K562 (cell line): ENCODE data around the gene KLK11. TPM values are rescaled to one million over a fixed set of nuclear protein-coding genes. Genes with fewer than 3 reads are reported as not detected.
A peak's percentile ranks its signal among the peaks of the same experiment; 100 is the strongest.

ENCODE experiments used
- BMI1 ChIP-seq: fragments of 150-350 bp; IDR thresholded peaks from 2 replicates; pipeline ENCODE4 v1.6.1; 2014; ENCODE audit warnings: low read length
- C11orf30 ChIP-seq: fragments of 450-650 bp; IDR thresholded peaks from 2 replicates; pipeline ENCODE4 v1.6.1; 2016; ENCODE audit warnings: low read depth, mild to moderate bottlenecking
- CBFA2T2 ChIP-seq: fragments of 450-650 bp; conservative IDR thresholded peaks from 2 replicates; pipeline ENCODE4 v1.6.1; 2017; ENCODE audit warnings: mild to moderate bottlenecking
- GTF2F1 ChIP-seq: IDR thresholded peaks from 2 replicates; pipeline ENCODE4 v1.6.1; 2011; ENCODE audit warnings: low read depth, low read length, improper control_type of control experiment
- HLTF ChIP-seq: fragments of 450-650 bp; IDR thresholded peaks from 2 replicates; pipeline ENCODE4 v1.6.1; 2016
- IFI16 ChIP-seq: fragments of 250-450 bp; sonication (Bioruptor Pico); IDR thresholded peaks from 2 replicates; pipeline ENCODE4 v2.1.2; 2022; ENCODE audit warnings: mild to moderate bottlenecking, inconsistent platforms
- MCM2 ChIP-seq: fragments of 450-650 bp; IDR thresholded peaks from 2 replicates; pipeline ENCODE4 v1.6.1; 2017; ENCODE audit warnings: low read depth, mild to moderate bottlenecking
- MEIS2 ChIP-seq: fragments of 450-650 bp; IDR thresholded peaks from 2 replicates; pipeline ENCODE4 v1.6.1; 2014; ENCODE audit warnings: mild to moderate bottlenecking; ENCODE audit not compliant: partially characterized antibody
- PCBP2 ChIP-seq: fragments of 200-400 bp; formaldehyde crosslinking; IDR thresholded peaks from 2 replicates; pipeline ENCODE4 v1.6.1; 2018; ENCODE audit warnings: low read length, low read depth, mild to moderate bottlenecking, moderate library complexity; ENCODE audit not compliant: poor library complexity, severe bottlenecking
- SMAD2 ChIP-seq: fragments of 150-350 bp; IDR thresholded peaks from 2 replicates; pipeline ENCODE4 v1.6.1; 2014; ENCODE audit warnings: low read depth, mild to moderate bottlenecking, low read length
- SMARCC2 ChIP-seq: fragments of 450-650 bp; IDR thresholded peaks from 2 replicates; pipeline ENCODE4 v1.6.1; 2017; ENCODE audit warnings: antibody characterized with exemption, moderate library complexity, mild to moderate bottlenecking, low read depth
- ZC3H11A ChIP-seq: IDR thresholded peaks from 2 replicates; pipeline ENCODE4 v1.6.1; 2012; ENCODE audit warnings: low read depth, low read length, improper control_type of control experiment
- ZKSCAN8 ChIP-seq: fragments of 200-800 bp; sonication (Bioruptor generic); IDR thresholded peaks from 2 replicates; pipeline ENCODE4 v1.6.1; 2016; ENCODE audit warnings: missing genetic modification characterization, missing compliant biosample characterization
- ZNF184 ChIP-seq: sonication (generic); formaldehyde crosslinking; IDR thresholded peaks from 2 replicates; pipeline ENCODE4 v1.5.0; 2020; ENCODE audit warnings: missing genetic modification reagents
- ZNF253 ChIP-seq: fragments of 250-450 bp; sonication (Bioruptor Pico); conservative IDR thresholded peaks from 2 replicates; pipeline ENCODE4 v1.6.1; 2021; ENCODE audit warnings: mild to moderate bottlenecking
- ZNF561 ChIP-seq: fragments of 450-650 bp; formaldehyde crosslinking; conservative IDR thresholded peaks from 2 replicates; pipeline ENCODE4 v1.4.0; 2020; ENCODE audit warnings: mild to moderate bottlenecking, moderate library complexity
- ZNF583 ChIP-seq: fragments of 250-450 bp; sonication (Bioruptor Pico); IDR thresholded peaks from 2 replicates; pipeline ENCODE4 v1.4.0; 2020
- polyA plus RNA-seq, 8 experiments: library from polyadenylated mRNA; depleted of rRNA in 4 of 8; stranded (reverse) in 5 of 8; unstranded in 3 of 8; fragments of >200 nt; fragmentation: Nextera tagmentation in 2 of 8; fragmentation: Illumina TruSeq in 1 of 8; extraction: Ambion mirVana in 2 of 8; extraction: Trizol in 1 of 8; gene quantifications; 2 replicates each; pipeline versions ENCODE4 v1.2.1 to v1.2.3, GENCODE V29; 2011 to 2014; ENCODE audit warnings: inconsistent platforms in 1 of 8, missing spikeins in 1 of 8
- total RNA-seq, 7 experiments: library from RNA; depleted of rRNA in 6 of 7; stranded (reverse); fragments of >200 nt in 6 of 7; fragmentation: Illumina TruSeq in 2 of 7; extraction: Trizol in 2 of 7; gene quantifications; 2 replicates each; pipeline versions ENCODE4 v1.2.1 to v1.2.3, GENCODE V29; 2011 to 2021; ENCODE audit warnings: low replicate concordance in 1 of 7
- TF ChIP-seq, protein P1 (sequence below): fragments of 450-650 bp; formaldehyde crosslinking; IDR thresholded peaks from 2 replicates; pipeline ENCODE4 v1.4.0; 2020; ENCODE audit warnings: mild to moderate bottlenecking, moderate library complexity
- TF ChIP-seq, protein P2 (sequence below), 3 experiments: fragments of 200-800 bp in 1 of 3; fragments of 250-450 bp in 1 of 3; fragments of 450-650 bp in 1 of 3; sonication (Bioruptor Pico) in 1 of 3; sonication (Bioruptor generic) in 1 of 3; formaldehyde crosslinking in 1 of 3; IDR thresholded peaks; 2 replicates each; pipeline versions ENCODE4 v1.6.1 to v1.8.0; 2016 to 2022; ENCODE audit warnings: mild to moderate bottlenecking in 2 of 3, missing genetic modification characterization in 2 of 3, missing compliant biosample characterization in 1 of 3, moderate library complexity in 1 of 3
- TF ChIP-seq, protein P3 (sequence below): fragments of 450-650 bp; IDR thresholded peaks from 2 replicates; pipeline ENCODE4 v1.6.1; 2016; ENCODE audit warnings: low read depth, mild to moderate bottlenecking, moderate library complexity
- TF ChIP-seq, protein P4 (sequence below): sonication (generic); formaldehyde crosslinking; IDR thresholded peaks from 2 replicates; pipeline ENCODE4 v1.9.0; 2022; ENCODE audit warnings: mild to moderate bottlenecking, missing genetic modification reagents
- TF ChIP-seq, protein P5 (sequence below): fragments of 150-350 bp; conservative IDR thresholded peaks from 2 replicates; pipeline ENCODE4 v1.6.1; 2014; ENCODE audit warnings: low read length

KLK11 gene
- total and polyA plus RNA-seq, 9 of the 15 experiments (the other 6 are each of a cell fraction or from before 2014, with no cell fraction given) = not detected

DNA sequence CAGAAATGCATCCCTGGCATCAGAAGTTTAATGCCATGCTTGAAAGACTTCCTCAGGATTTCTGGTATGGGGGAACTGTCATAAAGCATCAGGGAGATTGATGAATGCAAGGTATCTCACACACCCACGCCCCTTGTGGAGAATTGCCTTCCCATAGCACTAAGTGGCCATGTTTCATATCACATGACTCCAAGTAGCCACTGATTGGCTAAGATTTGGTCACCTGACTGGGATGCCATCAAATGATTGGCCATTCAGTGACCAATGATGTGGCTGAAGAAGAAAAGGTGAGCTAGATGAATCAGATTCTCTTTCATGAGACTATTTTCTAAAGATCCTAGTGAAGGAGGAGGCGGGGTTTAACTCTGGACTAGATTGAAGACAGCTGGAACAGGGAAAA is 32.3 kb downstream of the KLK11 start (continued):
- TF ChIP-seq, protein P1, sequence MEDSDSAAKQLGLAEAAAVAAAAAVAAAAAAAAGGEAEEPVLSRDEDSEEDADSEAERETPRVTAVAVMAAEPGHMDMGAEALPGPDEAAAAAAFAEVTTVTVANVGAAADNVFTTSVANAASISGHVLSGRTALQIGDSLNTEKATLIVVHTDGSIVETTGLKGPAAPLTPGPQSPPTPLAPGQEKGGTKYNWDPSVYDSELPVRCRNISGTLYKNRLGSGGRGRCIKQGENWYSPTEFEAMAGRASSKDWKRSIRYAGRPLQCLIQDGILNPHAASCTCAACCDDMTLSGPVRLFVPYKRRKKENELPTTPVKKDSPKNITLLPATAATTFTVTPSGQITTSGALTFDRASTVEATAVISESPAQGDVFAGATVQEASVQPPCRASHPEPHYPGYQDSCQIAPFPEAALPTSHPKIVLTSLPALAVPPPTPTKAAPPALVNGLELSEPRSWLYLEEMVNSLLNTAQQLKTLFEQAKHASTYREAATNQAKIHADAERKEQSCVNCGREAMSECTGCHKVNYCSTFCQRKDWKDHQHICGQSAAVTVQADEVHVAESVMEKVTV = no peak
- TF ChIP-seq ZNF561 (CRISPR knock-in tag) (no peak), C11orf30 (peak; percentile 34; the same call in 1 of the 2 replicates), IFI16 (CRISPR knock-in tag) (no peak), CBFA2T2 (peak; percentile 81), ZNF583 (CRISPR knock-in tag) (no peak), ZNF184 (no peak), GTF2F1 (no peak), ZC3H11A (no peak), SMARCC2 (no peak), SMAD2 (no peak), ZNF253 (CRISPR knock-in tag) (no peak), PCBP2 (no peak), MCM2 (no peak), HLTF (no peak), BMI1 (no peak), ZKSCAN8 (CRISPR knock-in tag) (no peak), MEIS2 (peak; percentile 48)
- TF ChIP-seq, protein P2, sequence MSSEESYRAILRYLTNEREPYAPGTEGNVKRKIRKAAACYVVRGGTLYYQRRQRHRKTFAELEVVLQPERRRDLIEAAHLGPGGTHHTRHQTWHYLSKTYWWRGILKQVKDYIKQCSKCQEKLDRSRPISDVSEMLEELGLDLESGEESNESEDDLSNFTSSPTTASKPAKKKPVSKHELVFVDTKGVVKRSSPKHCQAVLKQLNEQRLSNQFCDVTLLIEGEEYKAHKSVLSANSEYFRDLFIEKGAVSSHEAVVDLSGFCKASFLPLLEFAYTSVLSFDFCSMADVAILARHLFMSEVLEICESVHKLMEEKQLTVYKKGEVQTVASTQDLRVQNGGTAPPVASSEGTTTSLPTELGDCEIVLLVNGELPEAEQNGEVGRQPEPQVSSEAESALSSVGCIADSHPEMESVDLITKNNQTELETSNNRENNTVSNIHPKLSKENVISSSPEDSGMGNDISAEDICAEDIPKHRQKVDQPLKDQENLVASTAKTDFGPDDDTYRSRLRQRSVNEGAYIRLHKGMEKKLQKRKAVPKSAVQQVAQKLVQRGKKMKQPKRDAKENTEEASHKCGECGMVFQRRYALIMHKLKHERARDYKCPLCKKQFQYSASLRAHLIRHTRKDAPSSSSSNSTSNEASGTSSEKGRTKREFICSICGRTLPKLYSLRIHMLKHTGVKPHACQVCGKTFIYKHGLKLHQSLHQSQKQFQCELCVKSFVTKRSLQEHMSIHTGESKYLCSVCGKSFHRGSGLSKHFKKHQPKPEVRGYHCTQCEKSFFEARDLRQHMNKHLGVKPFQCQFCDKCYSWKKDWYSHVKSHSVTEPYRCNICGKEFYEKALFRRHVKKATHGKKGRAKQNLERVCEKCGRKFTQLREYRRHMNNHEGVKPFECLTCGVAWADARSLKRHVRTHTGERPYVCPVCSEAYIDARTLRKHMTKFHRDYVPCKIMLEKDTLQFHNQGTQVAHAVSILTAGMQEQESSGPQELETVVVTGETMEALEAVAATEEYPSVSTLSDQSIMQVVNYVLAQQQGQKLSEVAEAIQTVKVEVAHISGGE (CRISPR knock-in tag; IDR thresholded peaks at IDR 0.05) = no peak
- TF ChIP-seq, protein P3, sequence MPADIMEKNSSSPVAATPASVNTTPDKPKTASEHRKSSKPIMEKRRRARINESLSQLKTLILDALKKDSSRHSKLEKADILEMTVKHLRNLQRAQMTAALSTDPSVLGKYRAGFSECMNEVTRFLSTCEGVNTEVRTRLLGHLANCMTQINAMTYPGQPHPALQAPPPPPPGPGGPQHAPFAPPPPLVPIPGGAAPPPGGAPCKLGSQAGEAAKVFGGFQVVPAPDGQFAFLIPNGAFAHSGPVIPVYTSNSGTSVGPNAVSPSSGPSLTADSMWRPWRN = no peak
- TF ChIP-seq, protein P4, sequence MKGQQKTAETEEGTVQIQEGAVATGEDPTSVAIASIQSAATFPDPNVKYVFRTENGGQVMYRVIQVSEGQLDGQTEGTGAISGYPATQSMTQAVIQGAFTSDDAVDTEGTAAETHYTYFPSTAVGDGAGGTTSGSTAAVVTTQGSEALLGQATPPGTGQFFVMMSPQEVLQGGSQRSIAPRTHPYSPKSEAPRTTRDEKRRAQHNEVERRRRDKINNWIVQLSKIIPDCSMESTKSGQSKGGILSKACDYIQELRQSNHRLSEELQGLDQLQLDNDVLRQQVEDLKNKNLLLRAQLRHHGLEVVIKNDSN (CRISPR knock-in tag) = peak; percentile 94
- TF ChIP-seq, protein P5, sequence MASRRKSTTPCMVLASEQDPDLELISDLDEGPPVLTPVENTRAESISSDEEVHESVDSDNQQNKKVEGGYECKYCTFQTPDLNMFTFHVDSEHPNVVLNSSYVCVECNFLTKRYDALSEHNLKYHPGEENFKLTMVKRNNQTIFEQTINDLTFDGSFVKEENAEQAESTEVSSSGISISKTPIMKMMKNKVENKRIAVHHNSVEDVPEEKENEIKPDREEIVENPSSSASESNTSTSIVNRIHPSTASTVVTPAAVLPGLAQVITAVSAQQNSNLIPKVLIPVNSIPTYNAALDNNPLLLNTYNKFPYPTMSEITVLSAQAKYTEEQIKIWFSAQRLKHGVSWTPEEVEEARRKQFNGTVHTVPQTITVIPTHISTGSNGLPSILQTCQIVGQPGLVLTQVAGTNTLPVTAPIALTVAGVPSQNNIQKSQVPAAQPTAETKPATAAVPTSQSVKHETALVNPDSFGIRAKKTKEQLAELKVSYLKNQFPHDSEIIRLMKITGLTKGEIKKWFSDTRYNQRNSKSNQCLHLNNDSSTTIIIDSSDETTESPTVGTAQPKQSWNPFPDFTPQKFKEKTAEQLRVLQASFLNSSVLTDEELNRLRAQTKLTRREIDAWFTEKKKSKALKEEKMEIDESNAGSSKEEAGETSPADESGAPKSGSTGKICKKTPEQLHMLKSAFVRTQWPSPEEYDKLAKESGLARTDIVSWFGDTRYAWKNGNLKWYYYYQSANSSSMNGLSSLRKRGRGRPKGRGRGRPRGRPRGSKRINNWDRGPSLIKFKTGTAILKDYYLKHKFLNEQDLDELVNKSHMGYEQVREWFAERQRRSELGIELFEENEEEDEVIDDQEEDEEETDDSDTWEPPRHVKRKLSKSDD = no peak
